DOHH2 (cell line): ENCODE data around the gene CCDC190.

Experiments
- H3F3A ChIP-seq: fragments of 200-600 bp; sonication (generic), shearing (Covaris generic); 2 replicates; pipeline ENCODE4 v1.6.0; 2016; ENCODE audit warnings: antibody characterized with exemption, mild to moderate bottlenecking; ENCODE audit not compliant: control insufficient read depth, insufficient read depth
- H3K27ac ChIP-seq: fragments of 200-600 bp; sonication (generic); 2 replicates; pipeline ENCODE4 v1.5.1; 2014; ENCODE audit warnings: low read depth, mild to moderate bottlenecking, low read length, moderate library complexity
- H3K27me3 ChIP-seq: fragments of 200-600 bp; sonication (generic); 2 replicates; pipeline ENCODE4 v1.6.1; 2014; ENCODE audit warnings: mild to moderate bottlenecking, low read length, mixed read lengths; ENCODE audit not compliant: control insufficient read depth
- H3K36me3 ChIP-seq: fragments of 200-600 bp; sonication (generic); 2 replicates; pipeline ENCODE4 v1.6.1; 2014; ENCODE audit warnings: mild to moderate bottlenecking, low read length, moderate library complexity, mixed read lengths; ENCODE audit not compliant: control insufficient read depth
- H3K4me1 ChIP-seq: fragments of 200-600 bp; sonication (generic); 2 replicates; pipeline ENCODE4 v1.6.1; 2014; ENCODE audit warnings: mild to moderate bottlenecking, low read length, mixed read lengths; ENCODE audit not compliant: control insufficient read depth
- H3K4me2 ChIP-seq: fragments of 200-600 bp; sonication (generic); 2 replicates; pipeline ENCODE4 v1.6.0; 2014; ENCODE audit warnings: mild to moderate bottlenecking, low read length, moderate library complexity
- H3K4me3 ChIP-seq: fragments of 200-600 bp; sonication (generic); 2 replicates; pipeline ENCODE4 v1.5.1; 2014; ENCODE audit warnings: mild to moderate bottlenecking, low read length, mixed read lengths
- H3K79me2 ChIP-seq: fragments of 200-600 bp; sonication (generic); 2 replicates; pipeline ENCODE4 v1.6.1; 2014; ENCODE audit warnings: mild to moderate bottlenecking, low read length, mixed read lengths; ENCODE audit not compliant: control insufficient read depth
- H3K9me2 ChIP-seq: fragments of 200-600 bp; sonication (generic); replicated peaks from 2 replicates; pipeline ENCODE4 v1.6.1; 2014; ENCODE audit warnings: mild to moderate bottlenecking, low read length, mixed read lengths; ENCODE audit not compliant: control insufficient read depth
- H3K9me3 ChIP-seq: fragments of 200-600 bp; sonication (generic); 2 replicates; pipeline ENCODE4 v1.6.1; 2014; ENCODE audit warnings: antibody characterized with exemption, low read length, mixed read lengths; ENCODE audit not compliant: control insufficient read depth, insufficient read depth
- H4K20me1 ChIP-seq: fragments of 200-600 bp; sonication (generic); 2 replicates; pipeline ENCODE4 v1.6.0; 2014; ENCODE audit warnings: low read depth, mild to moderate bottlenecking, antibody characterized with exemption, low read length, moderate library complexity; ENCODE audit not compliant: control insufficient read depth, insufficient read depth
- EZH2phosphoT487 ChIP-seq: fragments of 200-600 bp; sonication (generic); IDR thresholded peaks from 2 replicates; pipeline ENCODE4 v1.6.1; 2017; ENCODE audit warnings: borderline replicate concordance, mild to moderate bottlenecking, antibody characterized with exemption, low read length, moderate library complexity, mixed read lengths
- TF ChIP-seq, protein P1 (sequence below): fragments of 200-600 bp; sonication (generic); IDR thresholded peaks from one replicate; pipeline ENCODE4 v1.5.1; 2014; ENCODE audit warnings: antibody characterized with exemption, mild to moderate bottlenecking, low read depth, low read length; ENCODE audit not compliant: poor library complexity, severe bottlenecking

CCDC190 gene

DNA sequence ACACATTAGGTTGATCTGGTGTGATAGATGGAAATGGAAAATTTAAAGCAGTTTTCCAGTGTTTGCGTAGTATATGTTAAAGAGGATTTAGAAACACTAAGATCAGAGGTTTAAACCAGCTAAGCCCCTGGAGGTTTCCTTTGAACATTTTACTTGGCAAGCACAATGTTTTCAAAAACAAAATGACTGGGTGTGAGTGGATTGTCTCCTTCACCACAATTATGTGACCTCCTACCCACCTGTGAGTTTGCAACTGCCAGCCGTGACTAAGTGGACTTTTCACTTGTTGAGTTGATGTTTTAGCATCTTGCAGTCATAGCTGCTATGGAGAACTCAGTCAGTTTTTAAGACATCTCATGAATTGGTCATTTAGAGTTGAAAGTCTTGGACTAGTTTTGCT, 4.7 kb downstream of the CCDC190 start:
- TF ChIP-seq EZH2phosphoT487 = no peak
- TF ChIP-seq, protein P1, sequence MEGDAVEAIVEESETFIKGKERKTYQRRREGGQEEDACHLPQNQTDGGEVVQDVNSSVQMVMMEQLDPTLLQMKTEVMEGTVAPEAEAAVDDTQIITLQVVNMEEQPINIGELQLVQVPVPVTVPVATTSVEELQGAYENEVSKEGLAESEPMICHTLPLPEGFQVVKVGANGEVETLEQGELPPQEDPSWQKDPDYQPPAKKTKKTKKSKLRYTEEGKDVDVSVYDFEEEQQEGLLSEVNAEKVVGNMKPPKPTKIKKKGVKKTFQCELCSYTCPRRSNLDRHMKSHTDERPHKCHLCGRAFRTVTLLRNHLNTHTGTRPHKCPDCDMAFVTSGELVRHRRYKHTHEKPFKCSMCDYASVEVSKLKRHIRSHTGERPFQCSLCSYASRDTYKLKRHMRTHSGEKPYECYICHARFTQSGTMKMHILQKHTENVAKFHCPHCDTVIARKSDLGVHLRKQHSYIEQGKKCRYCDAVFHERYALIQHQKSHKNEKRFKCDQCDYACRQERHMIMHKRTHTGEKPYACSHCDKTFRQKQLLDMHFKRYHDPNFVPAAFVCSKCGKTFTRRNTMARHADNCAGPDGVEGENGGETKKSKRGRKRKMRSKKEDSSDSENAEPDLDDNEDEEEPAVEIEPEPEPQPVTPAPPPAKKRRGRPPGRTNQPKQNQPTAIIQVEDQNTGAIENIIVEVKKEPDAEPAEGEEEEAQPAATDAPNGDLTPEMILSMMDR = no peak
- Histone ChIP-seq H3K36me3 (no peaks in the 10 kb centered on the region), H3K27me3 (peaks cover 6% of the 10 kb centered on the region; the same call in 1 of the 2 replicates), H3K4me2 (no peak overlapping the region), H3K27ac (no peak overlapping the region), H3K9me2 (no peaks in the 10 kb centered on the region), H4K20me1 (no peaks in the 10 kb centered on the region), H3K4me3 (no peak overlapping the region), H3F3A (no peaks in the 10 kb centered on the region), H3K4me1 (no peaks in the 10 kb centered on the region), H3K79me2 (no peaks in the 10 kb centered on the region), H3K9me3 (no peaks in the 10 kb centered on the region)

DNA sequence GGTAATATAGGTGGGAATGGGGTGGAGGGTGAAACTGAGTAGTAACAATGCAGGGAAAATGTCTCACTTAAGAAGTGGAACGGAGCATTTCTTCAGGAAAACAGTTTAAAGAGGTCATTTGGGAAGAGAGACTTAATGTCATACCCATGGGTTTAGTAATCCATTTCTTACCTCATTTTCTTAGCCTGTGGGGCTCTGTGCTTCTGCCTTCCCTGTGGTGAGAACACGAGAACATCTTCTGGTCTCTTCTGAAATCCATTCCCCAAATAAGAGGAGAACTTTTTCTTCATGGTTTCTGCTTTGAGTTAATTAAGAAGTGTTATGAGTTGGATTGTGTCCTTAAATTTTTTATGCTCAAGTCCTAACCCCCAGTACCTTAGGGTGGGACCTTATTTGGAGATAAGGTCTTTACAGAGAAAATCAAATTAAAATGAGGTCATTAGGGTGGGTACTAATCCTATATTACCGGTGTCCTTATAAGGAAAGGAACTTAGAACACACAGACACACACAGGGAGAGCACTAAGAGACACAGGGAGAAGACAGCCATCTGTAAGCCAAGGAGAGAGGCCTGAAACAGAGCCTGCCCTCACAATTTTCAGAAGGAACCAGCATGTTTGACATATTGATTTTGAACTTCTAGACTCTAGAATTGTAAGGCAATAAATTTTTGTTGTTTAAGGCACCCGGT, 5.4 kb downstream of the CCDC190 start:
- H3K4me2 ChIP-seq = no peak overlapping the region
- TF ChIP-seq EZH2phosphoT487 = no peak
- TF ChIP-seq, protein P1 = no peak
- no peaks in the 10 kb centered on the region for H3K4me1 ChIP-seq
- H3K27ac ChIP-seq = no peak overlapping the region
- no peaks in the 10 kb centered on the region for H3K9me2 ChIP-seq
- no peaks in the 10 kb centered on the region for H3F3A ChIP-seq
- H4K20me1 ChIP-seq = no peaks in the 10 kb centered on the region
- no peaks in the 10 kb centered on the region for H3K79me2 ChIP-seq
- peaks cover 6% of the 10 kb centered on the region; the same call in 1 of the 2 replicates for H3K27me3 ChIP-seq
- no peaks in the 10 kb centered on the region for H3K9me3 ChIP-seq
- no peaks in the 10 kb centered on the region for H3K36me3 ChIP-seq
- no peak overlapping the region for H3K4me3 ChIP-seq

DNA sequence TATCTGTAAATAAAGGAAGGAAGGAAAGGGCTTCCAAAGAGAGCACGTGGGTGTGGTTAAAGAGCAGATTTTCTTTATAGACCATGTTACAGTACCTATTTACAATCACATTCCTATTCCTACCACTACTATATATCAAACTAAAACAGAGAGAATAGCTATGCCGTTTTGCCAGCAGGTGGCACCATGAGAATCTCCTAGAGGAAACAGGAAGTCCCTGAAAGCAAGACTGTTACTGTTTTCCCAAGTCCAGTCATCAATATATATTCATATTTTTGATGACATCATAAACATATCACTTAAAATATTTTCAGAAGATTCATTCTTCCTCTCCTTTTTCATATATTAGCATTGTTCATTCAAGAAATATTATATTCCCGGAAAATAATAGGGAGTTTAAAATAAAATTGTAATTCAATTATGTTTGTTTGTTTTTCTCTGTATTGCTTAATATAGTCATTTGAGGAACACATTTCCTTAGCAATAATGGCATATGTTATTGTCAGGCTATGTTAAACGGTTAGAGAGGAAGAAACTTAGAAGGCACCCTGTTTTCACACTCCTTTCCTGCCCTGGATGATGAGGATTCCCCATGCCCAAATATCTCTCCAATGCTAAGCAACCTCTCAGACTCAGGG, 6.6 kb downstream of the CCDC190 start:
- H3K4me2 ChIP-seq = no peak overlapping the region

More for the DNA sequence above, 6.6 kb downstream of the CCDC190 start:
- Histone ChIP-seq H3F3A (no peaks in the 10 kb centered on the region), H3K36me3 (no peaks in the 10 kb centered on the region), H4K20me1 (no peaks in the 10 kb centered on the region), H3K27me3 (peaks cover 3% of the 10 kb centered on the region; the same call in 1 of the 2 replicates), H3K4me1 (no peaks in the 10 kb centered on the region), H3K27ac (no peak overlapping the region), H3K4me3 (no peak overlapping the region), H3K9me2 (no peaks in the 10 kb centered on the region), H3K79me2 (no peaks in the 10 kb centered on the region), H3K9me3 (no peaks in the 10 kb centered on the region)
- TF ChIP-seq EZH2phosphoT487 = no peak
- TF ChIP-seq, protein P1 = peak; percentile 74
